ENCODE measurements around the gene IVD. TPM values are rescaled to one million over a fixed set of nuclear protein-coding genes. Genes with fewer than 3 reads are reported as not detected.

The IVD gene
- total RNA-seq, 1 experiment from 2014 or later = 74.5 TPM

GRCh38 chr15:40437752-40438687 lies 32.4 kb downstream of the IVD start:
- POLR2A ChIA-PET = no interaction called here
- BruUV-seq (replicated peaks) = no TSS peak
- no peaks in the 10 kb centered on the region for H3K36me3 ChIP-seq (ENCODE audit: control insufficient read depth, insufficient read depth, low read length)
- Mint-ChIP-seq H3K4me3 (ENCODE audit: unreplicated experiment) (no peak overlapping the region), H3K27me3 (ENCODE audit: insufficient read depth, unreplicated experiment) (no peaks in the 10 kb centered on the region), H3K4me1 (ENCODE audit: low read depth, unreplicated experiment) (peaks cover 16% of the 10 kb centered on the region), H3K27ac (ENCODE audit: unreplicated experiment) (no peak overlapping the region), H3K9me3 (ENCODE audit: unreplicated experiment) (no peaks in the 10 kb centered on the region), H3K36me3 (ENCODE audit: insufficient read depth, unreplicated experiment) (peaks cover 11% of the 10 kb centered on the region)
- H3K27me3 ChIP-seq (replicated peaks; ENCODE audit: control insufficient read depth, insufficient read depth, low read length) = no peaks in the 10 kb centered on the region
- H3K9me3 ChIP-seq = no peaks in the 10 kb centered on the region
- intact Hi-C loops (cut with micrococcal nuclease; ENCODE audit: unreplicated experiment) = no loop called here
- H3K4me1 ChIP-seq = peaks cover 18% of the 10 kb centered on the region
- H3K4me3 ChIP-seq (ENCODE audit: low read depth, low read length) = no peak overlapping the region
- TF ChIP-seq, protein P1, sequence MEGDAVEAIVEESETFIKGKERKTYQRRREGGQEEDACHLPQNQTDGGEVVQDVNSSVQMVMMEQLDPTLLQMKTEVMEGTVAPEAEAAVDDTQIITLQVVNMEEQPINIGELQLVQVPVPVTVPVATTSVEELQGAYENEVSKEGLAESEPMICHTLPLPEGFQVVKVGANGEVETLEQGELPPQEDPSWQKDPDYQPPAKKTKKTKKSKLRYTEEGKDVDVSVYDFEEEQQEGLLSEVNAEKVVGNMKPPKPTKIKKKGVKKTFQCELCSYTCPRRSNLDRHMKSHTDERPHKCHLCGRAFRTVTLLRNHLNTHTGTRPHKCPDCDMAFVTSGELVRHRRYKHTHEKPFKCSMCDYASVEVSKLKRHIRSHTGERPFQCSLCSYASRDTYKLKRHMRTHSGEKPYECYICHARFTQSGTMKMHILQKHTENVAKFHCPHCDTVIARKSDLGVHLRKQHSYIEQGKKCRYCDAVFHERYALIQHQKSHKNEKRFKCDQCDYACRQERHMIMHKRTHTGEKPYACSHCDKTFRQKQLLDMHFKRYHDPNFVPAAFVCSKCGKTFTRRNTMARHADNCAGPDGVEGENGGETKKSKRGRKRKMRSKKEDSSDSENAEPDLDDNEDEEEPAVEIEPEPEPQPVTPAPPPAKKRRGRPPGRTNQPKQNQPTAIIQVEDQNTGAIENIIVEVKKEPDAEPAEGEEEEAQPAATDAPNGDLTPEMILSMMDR (IDR thresholded peaks at IDR 0.05; ENCODE audit: insufficient read depth in 1 of 2, low read depth in 1 of 2, low read length in 1 of 2, severe bottlenecking in 1 of 2, unreplicated experiment in 1 of 2) = no peak
- DNase-seq = no peak
- CTCF ChIA-PET = no interaction called here

DNA sequence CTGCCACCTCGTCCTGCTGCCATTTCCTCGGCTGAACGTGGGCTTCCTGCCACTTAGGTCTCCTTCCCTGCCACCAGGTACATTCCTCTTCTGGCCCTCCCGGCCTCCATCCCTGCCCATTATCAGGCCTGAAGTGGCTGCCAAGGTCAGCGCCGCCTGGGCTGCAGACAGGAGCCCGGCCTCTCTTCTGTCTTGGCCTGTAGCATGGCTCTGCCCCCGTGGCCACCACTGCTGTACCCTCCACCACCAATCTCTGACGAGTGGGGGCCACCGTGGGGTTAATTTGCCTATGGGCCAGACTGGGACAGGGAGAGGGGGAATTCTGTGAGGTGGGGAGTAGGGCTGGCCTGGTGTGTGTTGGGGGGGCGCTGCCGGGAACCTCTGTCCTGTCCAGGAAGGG lies 33.1 kb downstream of the IVD start:
- CTCF ChIA-PET = no interaction called here
- peaks cover 15% of the 10 kb centered on the region for H3K36me3 Mint-ChIP-seq (ENCODE audit: insufficient read depth, unreplicated experiment)

DNA sequence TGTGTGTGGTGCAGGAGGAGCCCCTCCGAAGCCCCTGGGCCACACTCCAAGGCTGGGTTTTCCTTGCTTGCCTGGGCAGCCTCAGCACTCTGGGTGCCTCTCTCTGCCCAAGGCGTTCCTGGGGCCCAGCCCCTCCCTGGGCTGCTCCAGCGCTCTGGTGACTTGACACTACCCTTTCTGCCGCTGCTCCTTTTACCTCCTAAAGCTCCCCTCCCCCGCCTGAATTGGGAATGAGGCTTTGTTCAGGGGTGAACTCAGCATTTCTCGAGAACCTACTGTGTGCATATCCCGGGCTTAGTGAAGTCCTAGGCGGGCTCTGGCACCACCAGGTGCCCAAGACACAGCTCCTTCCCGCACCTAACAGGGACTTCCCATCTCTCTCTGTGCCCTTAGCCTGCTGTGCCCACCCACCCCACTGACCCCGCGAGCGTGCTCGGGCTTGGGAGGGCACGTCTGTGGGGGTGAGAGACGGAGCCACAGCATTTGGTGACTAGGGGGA lies 33.9 kb downstream of the IVD start:
- Mint-ChIP-seq H3K27ac (ENCODE audit: unreplicated experiment) (peak overlapping the region; percentile 75), H3K27me3 (ENCODE audit: insufficient read depth, unreplicated experiment) (no peaks in the 10 kb centered on the region)
- POLR2A ChIA-PET = interaction anchor here (0.9 to 1.4 kb wide), 2 partner anchors 9 to 125 kb away, joined by 3 to 5 read pairs; partner anchors contain the start of gene CCDC32

More for the DNA sequence above, 33.1 kb downstream of the IVD start:
- Mint-ChIP-seq H3K9me3 (ENCODE audit: unreplicated experiment) (no peaks in the 10 kb centered on the region), H3K27me3 (ENCODE audit: insufficient read depth, unreplicated experiment) (no peaks in the 10 kb centered on the region), H3K4me1 (ENCODE audit: low read depth, unreplicated experiment) (peaks cover 23% of the 10 kb centered on the region), H3K4me3 (ENCODE audit: unreplicated experiment) (no peak overlapping the region), H3K27ac (ENCODE audit: unreplicated experiment) (no peak overlapping the region)
- Histone ChIP-seq H3K36me3 (ENCODE audit: control insufficient read depth, insufficient read depth, low read length) (no peaks in the 10 kb centered on the region), H3K27me3 (replicated peaks; ENCODE audit: control insufficient read depth, insufficient read depth, low read length) (no peaks in the 10 kb centered on the region), H3K4me1 (peaks cover 23% of the 10 kb centered on the region), H3K4me3 (ENCODE audit: low read depth, low read length) (no peak overlapping the region), H3K9me3 (no peaks in the 10 kb centered on the region)
- TF ChIP-seq, protein P1 (IDR thresholded peaks at IDR 0.05; ENCODE audit: insufficient read depth in 1 of 2, low read depth in 1 of 2, low read length in 1 of 2, severe bottlenecking in 1 of 2, unreplicated experiment in 1 of 2) = no peak
- BruUV-seq (replicated peaks) = no TSS peak
- intact Hi-C loops (cut with micrococcal nuclease; ENCODE audit: unreplicated experiment) = no loop called here
- POLR2A ChIA-PET = no interaction called here
- DNase-seq = no peak

More for the DNA sequence above, 33.9 kb downstream of the IVD start:
- BruUV-seq (replicated peaks) = no TSS peak
- no peaks in the 10 kb centered on the region for H3K9me3 Mint-ChIP-seq (ENCODE audit: unreplicated experiment)
- peaks cover 16% of the 10 kb centered on the region for H3K36me3 Mint-ChIP-seq (ENCODE audit: insufficient read depth, unreplicated experiment)
- peaks cover 27% of the 10 kb centered on the region for H3K4me1 Mint-ChIP-seq (ENCODE audit: low read depth, unreplicated experiment)
- H3K27me3 ChIP-seq (replicated peaks; ENCODE audit: control insufficient read depth, insufficient read depth, low read length) = no peaks in the 10 kb centered on the region
- no peaks in the 10 kb centered on the region for H3K9me3 ChIP-seq
- H3K36me3 ChIP-seq (ENCODE audit: control insufficient read depth, insufficient read depth, low read length) = no peaks in the 10 kb centered on the region
- peak overlapping the region; percentile 94 for H3K4me3 Mint-ChIP-seq (ENCODE audit: unreplicated experiment)
- H3K4me3 ChIP-seq (ENCODE audit: low read depth, low read length) = peak overlapping the region; percentile 54
- TF ChIP-seq, protein P1 (IDR thresholded peaks at IDR 0.05; ENCODE audit: insufficient read depth in 1 of 2, low read depth in 1 of 2, low read length in 1 of 2, severe bottlenecking in 1 of 2, unreplicated experiment in 1 of 2) = no peak
- intact Hi-C loops (cut with micrococcal nuclease; ENCODE audit: unreplicated experiment) = no loop called here
- CTCF ChIA-PET = interaction anchor here (1.0 to 2.6 kb wide), 9 partner anchors 15 to 161 kb away, joined by 3 to 8 read pairs (median 3); partner anchors contain the start of genes CCDC9B, CHST14 and INAFM2
- peaks cover 23% of the 10 kb centered on the region for H3K4me1 ChIP-seq
- peak in 1 of 2 experiments; percentile 34 for DNase-seq
